A549 (cell line): ENCODE results near the gene CFAP119. TPM values are rescaled to one million over a fixed set of nuclear protein-coding genes. Genes with fewer than 3 reads are reported as not detected.

ENCODE experiments used
- ATAC-seq, 2 experiments: fragments of 200-7000 bp in 1 of 2; fragments of >200 bp in 1 of 2; cut with Nextera tagmentation in 1 of 2; cut with Tn5 transposase in 1 of 2; 3 replicates each; pipeline versions ENCODE4 v1.8.0 to v1.9.1; 2018 to 2020; ENCODE audit warnings: mild to moderate bottlenecking in 1 of 2, moderate library complexity in 1 of 2
- CTCF ChIA-PET: fragments of 300-600 bp; sonication (Branson Sonifier 250); formaldehyde crosslinking; extraction: SDS; loops from one replicate; lab custom pipeline; 2021; ENCODE audit warnings: antibody characterized with exemption, inconsistent platforms; lab: Yijun Ruan, JAX
- POLR2A ChIA-PET: fragments of 350-600 bp; formaldehyde crosslinking; extraction: SDS; loops from one replicate; lab custom pipeline; 2021; ENCODE audit warnings: antibody characterized with exemption, inconsistent platforms; lab: Yijun Ruan, JAX
- DNase-seq, 2 experiments: peaks; one replicate each; pipeline versions ENCODE4 v3.0.0 to v3.0.0-alpha.2; 2011 to 2016; ENCODE audit warnings: low read depth in 1 of 2, low spot score in 1 of 2
- FAIRE-seq: peaks from 2 replicates; lab custom pipeline; 2011; peaks lifted over from hg19 to GRCh38; lab: Jason Lieb, UNC
- H3K27ac ChIP-seq, 2 experiments: fragments of >200 bp; sonication (Bioruptor Twin); formaldehyde crosslinking; 3 replicates each; pipeline ENCODE4 v1.5.1; 2016 to 2017
- H3K4me1 ChIP-seq: fragments of >200 bp; sonication (Bioruptor Twin); formaldehyde crosslinking; 3 replicates; pipeline ENCODE4 v1.6.1; 2016
- H3K4me2 ChIP-seq: fragments of >200 bp; sonication (Bioruptor Twin); formaldehyde crosslinking; 3 replicates; pipeline ENCODE4 v1.6.1; 2016
- H3K4me3 ChIP-seq: fragments of >200 bp; sonication (Bioruptor Twin); formaldehyde crosslinking; 3 replicates; pipeline ENCODE4 v1.5.1; 2016
- H3K9me3 ChIP-seq: fragments of >200 bp; sonication (Bioruptor Twin); formaldehyde crosslinking; 3 replicates; pipeline ENCODE4 v1.6.1; 2016
- CBX2 ChIP-seq: fragments of 200-600 bp; sonication (generic); IDR thresholded peaks from 2 replicates; pipeline ENCODE4 v1.6.1; 2016; ENCODE audit warnings: low read depth, mild to moderate bottlenecking, borderline replicate concordance
- CEBPB ChIP-seq, 2 experiments: fragments of >200 bp in 1 of 2; sonication (Bioruptor Twin) in 1 of 2; formaldehyde crosslinking in 1 of 2; IDR thresholded peaks; 2 replicates each; pipeline ENCODE4 v1.6.1; 2012 to 2016
- CHD2 ChIP-seq: fragments of 150-350 bp; IDR thresholded peaks from 2 replicates; pipeline ENCODE4 v1.6.1; 2014; ENCODE audit warnings: low read length; ENCODE audit not compliant: partially characterized antibody
- E2F6 ChIP-seq: IDR thresholded peaks from 2 replicates; pipeline ENCODE4 v1.6.1; 2012; ENCODE audit warnings: low read depth, borderline replicate concordance
- EHF ChIP-seq: fragments of 250-450 bp; sonication (Bioruptor Pico); IDR thresholded peaks from 2 replicates; pipeline ENCODE4 v1.5.0; 2020; ENCODE audit warnings: mild to moderate bottlenecking
- EP300 ChIP-seq, 2 experiments: fragments of >200 bp; sonication (Bioruptor Twin); formaldehyde crosslinking; IDR thresholded peaks; 2 replicates in 1 of 2; 3 replicates in 1 of 2; pipeline ENCODE4 v1.6.1; 2016 to 2017
- ESRRA ChIP-seq: fragments of 150-350 bp; IDR thresholded peaks from 2 replicates; pipeline ENCODE4 v1.6.1; 2014; ENCODE audit warnings: mild to moderate bottlenecking, low read length, borderline replicate concordance
- FOSB ChIP-seq: fragments of 250-450 bp; sonication (Bioruptor Pico); IDR thresholded peaks from 2 replicates; pipeline ENCODE4 v1.5.0; 2020; ENCODE audit warnings: mild to moderate bottlenecking, moderate library complexity
- FOSL2 ChIP-seq, 2 experiments: fragments of 450-650 bp in 1 of 2; fragments of >200 bp in 1 of 2; sonication (Bioruptor Twin) in 1 of 2; formaldehyde crosslinking; IDR thresholded peaks; 2 replicates each; pipeline versions ENCODE4 v1.5.0 to v1.6.1; 2016 to 2020; ENCODE audit warnings: mild to moderate bottlenecking in 1 of 2, moderate library complexity in 1 of 2
- FOXS1 ChIP-seq: fragments of 250-450 bp; sonication (Bioruptor Pico); IDR thresholded peaks from 2 replicates; pipeline ENCODE4 v1.5.0; 2020; ENCODE audit warnings: mild to moderate bottlenecking, moderate library complexity
- GATA3 ChIP-seq: IDR thresholded peaks from 2 replicates; pipeline ENCODE4 v1.6.1; 2012; ENCODE audit warnings: borderline replicate concordance
- HDAC2 ChIP-seq: fragments of 200-600 bp; sonication (generic); IDR thresholded peaks from 2 replicates; pipeline ENCODE4 v1.6.1; 2016
- HOXA7 ChIP-seq: fragments of 250-450 bp; sonication (Bioruptor Pico); IDR thresholded peaks from 2 replicates; pipeline ENCODE4 v1.5.0; 2020; ENCODE audit warnings: mild to moderate bottlenecking, moderate library complexity
- HOXB5 ChIP-seq: fragments of 250-450 bp; sonication (Bioruptor Pico); IDR thresholded peaks from 2 replicates; pipeline ENCODE4 v1.5.0; 2020; ENCODE audit warnings: mild to moderate bottlenecking, moderate library complexity
- JUN ChIP-seq, 2 experiments: fragments of >200 bp; sonication (Bioruptor Twin); formaldehyde crosslinking; IDR thresholded peaks; 2 replicates in 1 of 2; 3 replicates in 1 of 2; pipeline ENCODE4 v1.6.1; 2016 to 2017
- KDM1A ChIP-seq: fragments of 200-600 bp; sonication (generic); IDR thresholded peaks from 2 replicates; pipeline ENCODE4 v1.6.1; 2016; ENCODE audit warnings: low read depth, mild to moderate bottlenecking
- KDM5A ChIP-seq: fragments of 200-600 bp; sonication (generic); IDR thresholded peaks from 2 replicates; pipeline ENCODE4 v1.6.1; 2016; ENCODE audit warnings: antibody characterized with exemption, mild to moderate bottlenecking
- MYC ChIP-seq: IDR thresholded peaks from 2 replicates; pipeline ENCODE4 v1.6.1; 2012; ENCODE audit warnings: mild to moderate bottlenecking, inconsistent platforms, low read length, improper control_type of control experiment, borderline replicate concordance
- NFE2L2 ChIP-seq: fragments of 150-350 bp; conservative IDR thresholded peaks from 2 replicates; pipeline ENCODE4 v1.6.1; 2014; ENCODE audit warnings: low read length
- PBX3 ChIP-seq: IDR thresholded peaks from 2 replicates; pipeline ENCODE4 v1.6.1; 2012
- POLR2AphosphoS2 ChIP-seq: conservative IDR thresholded peaks from 2 replicates; pipeline ENCODE4 v1.6.1; 2012; ENCODE audit warnings: low read length, improper control_type of control experiment, inconsistent platforms
- RAD21 ChIP-seq, 2 experiments: fragments of >200 bp in 1 of 2; sonication (Bioruptor Twin) in 1 of 2; formaldehyde crosslinking in 1 of 2; IDR thresholded peaks in 1 of 2; conservative IDR thresholded peaks in 1 of 2; 2 replicates in 1 of 2; 3 replicates in 1 of 2; pipeline ENCODE4 v1.6.1; 2012 to 2018; ENCODE audit warnings: inconsistent platforms in 1 of 2
- RARB ChIP-seq: fragments of 250-450 bp; sonication (Bioruptor Pico); IDR thresholded peaks from 2 replicates; pipeline ENCODE4 v1.8.0; 2021; ENCODE audit warnings: mild to moderate bottlenecking, moderate library complexity
- RCOR1 ChIP-seq: fragments of 150-350 bp; IDR thresholded peaks from 2 replicates; pipeline ENCODE4 v1.6.1; 2014; ENCODE audit warnings: antibody characterized with exemption, low read length, low read depth
- SMC3 ChIP-seq: fragments of >200 bp; sonication (Bioruptor Twin); formaldehyde crosslinking; IDR thresholded peaks from 3 replicates; pipeline ENCODE4 v1.6.1; 2018; ENCODE audit warnings: inconsistent platforms
- SREBF2 ChIP-seq: fragments of 450-650 bp; IDR thresholded peaks from 2 replicates; pipeline ENCODE4 v1.6.1; 2014; ENCODE audit warnings: mild to moderate bottlenecking, moderate library complexity
- TFCP2L1 ChIP-seq: fragments of 250-450 bp; sonication (Bioruptor Pico); IDR thresholded peaks from 2 replicates; pipeline ENCODE4 v1.5.0; 2021; ENCODE audit warnings: mild to moderate bottlenecking
- TP53 ChIP-seq: fragments of 250-450 bp; sonication (Bioruptor Pico); IDR thresholded peaks from 2 replicates; pipeline ENCODE4 v1.5.0; 2021; ENCODE audit warnings: mild to moderate bottlenecking, moderate library complexity
- WGBS: methylation state at CpG from one replicate; pipeline ENCODE4 v1.1.6; 2017; ENCODE audit errors: missing lambda C conversion rate; 5-methylcytosine and 5-hydroxymethylcytosine counted together
- polyA plus RNA-seq, 4 experiments: library from polyadenylated mRNA; depleted of rRNA in 3 of 4; stranded (reverse); fragments of >200 nt; fragmentation: RNase III in 1 of 4; extraction: RNeasy Plus Mini Kit Qiagen cat#74134 plus additional on column Dnase treatment in 1 of 4; gene quantifications; 2 replicates in 3 of 4; 3 replicates in 1 of 4; pipeline ENCODE4 v1.2.3, GENCODE V29; 2011 to 2017
- TF ChIP-seq, protein P1 (sequence below): fragments of >200 bp; sonication (Bioruptor Twin); formaldehyde crosslinking; IDR thresholded peaks from 2 replicates; pipeline ENCODE4 v1.6.1; 2016
- TF ChIP-seq, protein P2 (sequence below): fragments of >200 bp; sonication (Bioruptor Twin); formaldehyde crosslinking; IDR thresholded peaks from 3 replicates; pipeline ENCODE4 v1.5.1; 2016
- TF ChIP-seq, protein P3 (sequence below): fragments of 250-450 bp; sonication (Bioruptor Pico); IDR thresholded peaks from 2 replicates; pipeline ENCODE4 v1.5.0; 2021; ENCODE audit warnings: mild to moderate bottlenecking, moderate library complexity, borderline replicate concordance

Gene CFAP119
- polyA plus RNA-seq, 2 of the 4 experiments (the other 2 are of a cell fraction), result 4.5 to 9.5 TPM

DNA sequence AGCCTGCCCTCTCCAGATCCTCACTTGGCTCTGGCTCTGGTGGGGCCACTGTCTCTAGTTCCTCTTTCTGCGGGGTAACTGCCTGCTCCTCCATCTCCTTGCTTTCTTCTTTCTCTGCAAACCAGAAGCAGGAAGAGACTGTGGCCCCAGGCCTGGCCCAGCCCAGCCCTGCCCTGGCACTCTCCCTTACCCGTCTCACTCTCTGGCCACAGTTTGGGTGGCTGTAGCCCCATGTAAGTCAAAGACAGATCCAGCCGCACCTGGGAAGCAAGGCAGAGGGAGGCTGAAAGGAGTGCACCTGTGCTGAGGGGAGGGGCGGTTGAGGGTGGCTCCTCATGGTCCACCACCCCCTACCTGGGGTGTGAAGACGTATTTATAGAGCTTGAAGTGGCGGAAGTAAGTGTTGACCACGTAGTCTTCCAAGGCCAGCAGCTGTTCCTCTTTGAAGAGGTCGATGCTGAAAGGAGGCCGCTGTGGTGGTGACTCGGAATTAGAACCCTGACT, 2.8 kb downstream of the CFAP119 start:
- POLR2A ChIA-PET, result interaction anchor here (1.8 kb wide), 1 partner anchor 11 kb away, joined by 4 to 8 read pairs; the partner anchor contains the start of gene PHKG2
- TF ChIP-seq JUN (IDR thresholded peaks at IDR 0.05) (no peak), KDM5A (no peak), CBX2 (no peak), E2F6 (no peak), KDM1A (no peak), POLR2AphosphoS2 (no peak), EP300 (IDR thresholded peaks at IDR 0.05) (no peak), SREBF2 (no peak), HDAC2 (no peak), FOSL2 (IDR thresholded peaks at IDR 0.05) (no peak), FOSL2 (CRISPR knock-in tag; IDR thresholded peaks at IDR 0.05) (no peak), ESRRA (no peak), CHD2 (no peak), RARB (CRISPR knock-in tag) (no peak), GATA3 (no peak), PBX3 (no peak), SMC3 (no peak), MYC (no peak), FOSB (no peak)
- TF ChIP-seq, protein P1, sequence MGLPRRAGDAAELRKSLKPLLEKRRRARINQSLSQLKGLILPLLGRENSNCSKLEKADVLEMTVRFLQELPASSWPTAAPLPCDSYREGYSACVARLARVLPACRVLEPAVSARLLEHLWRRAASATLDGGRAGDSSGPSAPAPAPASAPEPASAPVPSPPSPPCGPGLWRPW, result no peak
- FAIRE-seq, result no peak
- H3K27ac ChIP-seq, result no peak overlapping the region
- no peak overlapping the region for H3K4me3 ChIP-seq
- H3K4me1 ChIP-seq, result peaks cover 19% of the 10 kb centered on the region
- CTCF ChIA-PET, result interaction anchor here (1.3 to 2.2 kb wide), 2 partner anchors 16 to 46 kb away, joined by 3 to 5 read pairs; no protein-coding TSS in a partner anchor
- no peak for DNase-seq
- no peak for ATAC-seq
- 81% methylated on average over 10 of the region's 10 CpGs for WGBS
- no peak overlapping the region for H3K4me2 ChIP-seq
- H3K9me3 ChIP-seq, result no peaks in the 10 kb centered on the region

DNA sequence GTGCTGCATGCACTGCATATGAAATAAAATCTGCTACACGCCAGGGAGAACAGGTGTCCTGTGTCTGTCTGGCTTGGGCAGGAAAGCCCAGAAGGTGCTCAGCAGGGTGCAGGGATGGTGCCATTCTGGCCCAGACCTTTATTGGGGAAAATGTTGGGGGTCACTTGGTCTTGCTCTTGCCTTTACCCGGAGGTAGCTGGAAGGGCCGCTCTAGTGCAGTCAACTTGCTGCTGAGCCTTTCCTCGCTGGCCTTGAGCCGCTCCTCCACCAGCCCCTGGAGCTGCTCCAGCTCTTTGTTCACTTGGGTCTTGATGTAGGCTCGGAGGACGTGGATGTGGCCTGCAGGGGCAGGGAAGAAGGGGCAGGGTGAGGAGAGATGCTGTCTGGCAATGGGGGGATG, 4.5 kb downstream of the CFAP119 start:
- no peak for FAIRE-seq
- POLR2A ChIA-PET, result interaction anchor here (1.8 kb wide), 1 partner anchor 9 kb away, joined by 4 read pairs; the partner anchor contains the start of gene PHKG2
- H3K27ac ChIP-seq, result no peak overlapping the region
- TF ChIP-seq EHF (CRISPR knock-in tag), result no peak
- TF ChIP-seq EP300 (IDR thresholded peaks at IDR 0.05), result no peak
- TF ChIP-seq HOXA7 (CRISPR knock-in tag), result no peak
- TF ChIP-seq RARB (CRISPR knock-in tag), result no peak
- TF ChIP-seq, protein P1, result no peak
- no peak for TF ChIP-seq HOXB5 (CRISPR knock-in tag)
- TF ChIP-seq, all 56 proteins: peak for 0
- no peak overlapping the region for H3K4me2 ChIP-seq
- DNase-seq (no peak), ATAC-seq (no peak)
- no peaks in the 10 kb centered on the region for H3K9me3 ChIP-seq
- WGBS, result 93% methylated on average over 7 of the region's 7 CpGs
- peaks cover 6% of the 10 kb centered on the region; the same call in 2 of the 3 replicates for H3K4me1 ChIP-seq
- CTCF ChIA-PET, result interaction anchor here (1.3 kb wide), 1 partner anchor 57 kb away, joined by 3 read pairs; no protein-coding TSS in a partner anchor
- no peak overlapping the region for H3K4me3 ChIP-seq

DNA sequence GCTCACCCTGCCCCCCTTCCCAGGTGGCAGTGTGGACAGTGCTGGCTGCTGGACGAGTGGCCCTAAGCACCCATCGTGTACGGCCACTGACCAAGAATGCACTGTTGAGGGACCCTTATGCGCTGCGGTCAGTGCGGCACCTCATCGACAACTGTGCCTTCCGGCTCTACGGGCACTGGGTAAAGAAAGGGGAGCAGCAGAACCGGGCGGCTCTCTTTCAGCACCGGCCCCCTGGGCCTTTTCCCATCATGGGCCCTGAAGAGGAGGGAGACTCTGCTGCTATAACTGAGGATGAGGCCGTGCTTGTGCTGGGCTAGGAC, 5.1 kb downstream of the CFAP119 start:
- no peak for DNase-seq
- H3K4me3 ChIP-seq, result no peak overlapping the region
- peaks cover 6% of the 10 kb centered on the region; the same call in 2 of the 3 replicates for H3K4me1 ChIP-seq
- no peak for FAIRE-seq
- CTCF ChIA-PET, result no interaction called here
- H3K4me2 ChIP-seq, result no peak overlapping the region
- H3K9me3 ChIP-seq, result no peaks in the 10 kb centered on the region
- WGBS, result 94% methylated on average over 12 of the region's 13 CpGs
- POLR2A ChIA-PET, result no interaction called here
- TF ChIP-seq FOXS1 (CRISPR knock-in tag) (no peak), TFCP2L1 (CRISPR knock-in tag) (no peak), TP53 (CRISPR knock-in tag) (no peak), RAD21 (conservative IDR thresholded peaks at IDR 0.05 in 1 of 2, IDR thresholded peaks at IDR 0.05 in 1 of 2) (no peak), NFE2L2 (no peak), CEBPB (IDR thresholded peaks at IDR 0.05) (no peak), RCOR1 (no peak)
- TF ChIP-seq, protein P2, sequence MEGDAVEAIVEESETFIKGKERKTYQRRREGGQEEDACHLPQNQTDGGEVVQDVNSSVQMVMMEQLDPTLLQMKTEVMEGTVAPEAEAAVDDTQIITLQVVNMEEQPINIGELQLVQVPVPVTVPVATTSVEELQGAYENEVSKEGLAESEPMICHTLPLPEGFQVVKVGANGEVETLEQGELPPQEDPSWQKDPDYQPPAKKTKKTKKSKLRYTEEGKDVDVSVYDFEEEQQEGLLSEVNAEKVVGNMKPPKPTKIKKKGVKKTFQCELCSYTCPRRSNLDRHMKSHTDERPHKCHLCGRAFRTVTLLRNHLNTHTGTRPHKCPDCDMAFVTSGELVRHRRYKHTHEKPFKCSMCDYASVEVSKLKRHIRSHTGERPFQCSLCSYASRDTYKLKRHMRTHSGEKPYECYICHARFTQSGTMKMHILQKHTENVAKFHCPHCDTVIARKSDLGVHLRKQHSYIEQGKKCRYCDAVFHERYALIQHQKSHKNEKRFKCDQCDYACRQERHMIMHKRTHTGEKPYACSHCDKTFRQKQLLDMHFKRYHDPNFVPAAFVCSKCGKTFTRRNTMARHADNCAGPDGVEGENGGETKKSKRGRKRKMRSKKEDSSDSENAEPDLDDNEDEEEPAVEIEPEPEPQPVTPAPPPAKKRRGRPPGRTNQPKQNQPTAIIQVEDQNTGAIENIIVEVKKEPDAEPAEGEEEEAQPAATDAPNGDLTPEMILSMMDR, result no peak
- TF ChIP-seq, protein P3, sequence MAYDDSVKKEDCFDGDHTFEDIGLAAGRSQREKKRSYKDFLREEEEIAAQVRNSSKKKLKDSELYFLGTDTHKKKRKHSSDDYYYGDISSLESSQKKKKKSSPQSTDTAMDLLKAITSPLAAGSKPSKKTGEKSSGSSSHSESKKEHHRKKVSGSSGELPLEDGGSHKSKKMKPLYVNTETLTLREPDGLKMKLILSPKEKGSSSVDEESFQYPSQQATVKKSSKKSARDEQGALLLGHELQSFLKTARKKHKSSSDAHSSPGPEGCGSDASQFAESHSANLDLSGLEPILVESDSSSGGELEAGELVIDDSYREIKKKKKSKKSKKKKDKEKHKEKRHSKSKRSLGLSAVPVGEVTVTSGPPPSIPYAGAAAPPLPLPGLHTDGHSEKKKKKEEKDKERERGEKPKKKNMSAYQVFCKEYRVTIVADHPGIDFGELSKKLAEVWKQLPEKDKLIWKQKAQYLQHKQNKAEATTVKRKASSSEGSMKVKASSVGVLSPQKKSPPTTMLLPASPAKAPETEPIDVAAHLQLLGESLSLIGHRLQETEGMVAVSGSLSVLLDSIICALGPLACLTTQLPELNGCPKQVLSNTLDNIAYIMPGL (CRISPR knock-in tag), result no peak
- H3K27ac ChIP-seq, result no peak overlapping the region
- no peak for ATAC-seq
